ENCODE data around the gene DUSP12.
"Not testable (repeated sequence)": the region's sequence is repeated elsewhere in the genome, so short reads cannot be mapped to it uniquely, and the experiment has no call there.

DUSP12 gene

GRCh38 chr1:161768986-161769672 lies 19.5 kb downstream of the DUSP12 start:
- Histone ChIP-seq H3K27ac (ENCODE audit: poor library complexity, severe bottlenecking) (no peak overlapping the region), H3K27me3 (ENCODE audit: insufficient read depth, poor library complexity, severe bottlenecking) (no peaks in the 10 kb centered on the region), H3K4me1 (ENCODE audit: insufficient read depth, poor library complexity, severe bottlenecking) (peaks cover 3% of the 10 kb centered on the region), H3K4me3 (ENCODE audit: severe bottlenecking) (no peak overlapping the region), H3K36me3 (ENCODE audit: low read depth) (no peaks in the 10 kb centered on the region; the same call in 1 of the 2 replicates), H3K9me3 (ENCODE audit: severe bottlenecking) (no peaks in the 10 kb centered on the region)
- ATAC-seq (ENCODE audit: low read depth) (no peak), DNase-seq (ENCODE audit: low spot score) (no peak)
- TF ChIP-seq CTCF (IDR thresholded peaks at IDR 0.05; ENCODE audit: poor library complexity, severe bottlenecking), result no peak

GRCh38 chr1:161769673-161770045 lies 20.1 kb downstream of the DUSP12 start:
- not testable (repeated sequence) for H3K4me1 ChIP-seq (ENCODE audit: insufficient read depth, poor library complexity, severe bottlenecking); H3K9me3 ChIP-seq (ENCODE audit: severe bottlenecking); H3K27me3 ChIP-seq (ENCODE audit: insufficient read depth, poor library complexity, severe bottlenecking); H3K36me3 ChIP-seq (ENCODE audit: low read depth); DNase-seq (ENCODE audit: low spot score); ATAC-seq (ENCODE audit: low read depth); H3K27ac ChIP-seq (ENCODE audit: poor library complexity, severe bottlenecking); H3K4me3 ChIP-seq (ENCODE audit: severe bottlenecking)

GRCh38 chr1:161770250-161770649 lies 20.7 kb downstream of the DUSP12 start:
- no peaks in the 10 kb centered on the region for H3K27me3 ChIP-seq (ENCODE audit: insufficient read depth, poor library complexity, severe bottlenecking)
- DNase-seq (ENCODE audit: low spot score) (no peak), ATAC-seq (ENCODE audit: low read depth) (no peak)
- peaks cover 3% of the 10 kb centered on the region for H3K4me1 ChIP-seq (ENCODE audit: insufficient read depth, poor library complexity, severe bottlenecking)
- no peak overlapping the region for H3K4me3 ChIP-seq (ENCODE audit: severe bottlenecking)
- H3K9me3 ChIP-seq (ENCODE audit: severe bottlenecking), result no peaks in the 10 kb centered on the region
- no peaks in the 10 kb centered on the region; the same call in 1 of the 2 replicates for H3K36me3 ChIP-seq (ENCODE audit: low read depth)
- no peak for TF ChIP-seq CTCF (IDR thresholded peaks at IDR 0.05; ENCODE audit: poor library complexity, severe bottlenecking)
- no peak overlapping the region for H3K27ac ChIP-seq (ENCODE audit: poor library complexity, severe bottlenecking)

- Histone ChIP-seq H3K9me3 (ENCODE audit: severe bottlenecking) (peaks cover 3% of the 10 kb centered on the region), H3K4me3 (ENCODE audit: severe bottlenecking) (no peak overlapping the region), H3K4me1 (ENCODE audit: insufficient read depth, poor library complexity, severe bottlenecking) (peaks cover 3% of the 10 kb centered on the region), H3K27ac (ENCODE audit: poor library complexity, severe bottlenecking) (no peak overlapping the region), H3K27me3 (ENCODE audit: insufficient read depth, poor library complexity, severe bottlenecking) (no peaks in the 10 kb centered on the region), H3K36me3 (ENCODE audit: low read depth) (no peaks in the 10 kb centered on the region; the same call in 1 of the 2 replicates)
- no peak for DNase-seq (ENCODE audit: low spot score)
- no peak for TF ChIP-seq CTCF (IDR thresholded peaks at IDR 0.05; ENCODE audit: poor library complexity, severe bottlenecking)
- no peak for ATAC-seq (ENCODE audit: low read depth)
These were observed 21.6 kb downstream of the DUSP12 start for GRCh38 chr1:161771161-161771560.

GRCh38 chr1:161771973-161772372 lies 22.4 kb downstream of the DUSP12 start:
- Histone ChIP-seq H3K27ac (ENCODE audit: poor library complexity, severe bottlenecking) (no peak overlapping the region), H3K27me3 (ENCODE audit: insufficient read depth, poor library complexity, severe bottlenecking) (no peaks in the 10 kb centered on the region), H3K4me3 (ENCODE audit: severe bottlenecking) (no peak overlapping the region), H3K36me3 (ENCODE audit: low read depth) (no peaks in the 10 kb centered on the region; the same call in 1 of the 2 replicates), H3K9me3 (ENCODE audit: severe bottlenecking) (peaks cover 3% of the 10 kb centered on the region), H3K4me1 (ENCODE audit: insufficient read depth, poor library complexity, severe bottlenecking) (peaks cover 3% of the 10 kb centered on the region)
- DNase-seq (ENCODE audit: low spot score) (no peak), ATAC-seq (ENCODE audit: low read depth) (no peak)
- no peak for TF ChIP-seq CTCF (IDR thresholded peaks at IDR 0.05; ENCODE audit: poor library complexity, severe bottlenecking)

Data from RWPE2 (cell line).